22Rv1 (cell line): ENCODE data around the gene CDHR3.

Source experiments
- ZFX ChIP-seq: fragments of 450-650 bp; IDR thresholded peaks from 2 replicates; pipeline ENCODE4 v1.6.1; 2017; ENCODE audit warnings: antibody characterized with exemption, borderline replicate concordance
- TF ChIP-seq, protein P1 (sequence below): fragments of 450-650 bp; IDR thresholded peaks from 2 replicates; pipeline ENCODE4 v1.5.1; 2017; ENCODE audit warnings: mild to moderate bottlenecking

DNA sequence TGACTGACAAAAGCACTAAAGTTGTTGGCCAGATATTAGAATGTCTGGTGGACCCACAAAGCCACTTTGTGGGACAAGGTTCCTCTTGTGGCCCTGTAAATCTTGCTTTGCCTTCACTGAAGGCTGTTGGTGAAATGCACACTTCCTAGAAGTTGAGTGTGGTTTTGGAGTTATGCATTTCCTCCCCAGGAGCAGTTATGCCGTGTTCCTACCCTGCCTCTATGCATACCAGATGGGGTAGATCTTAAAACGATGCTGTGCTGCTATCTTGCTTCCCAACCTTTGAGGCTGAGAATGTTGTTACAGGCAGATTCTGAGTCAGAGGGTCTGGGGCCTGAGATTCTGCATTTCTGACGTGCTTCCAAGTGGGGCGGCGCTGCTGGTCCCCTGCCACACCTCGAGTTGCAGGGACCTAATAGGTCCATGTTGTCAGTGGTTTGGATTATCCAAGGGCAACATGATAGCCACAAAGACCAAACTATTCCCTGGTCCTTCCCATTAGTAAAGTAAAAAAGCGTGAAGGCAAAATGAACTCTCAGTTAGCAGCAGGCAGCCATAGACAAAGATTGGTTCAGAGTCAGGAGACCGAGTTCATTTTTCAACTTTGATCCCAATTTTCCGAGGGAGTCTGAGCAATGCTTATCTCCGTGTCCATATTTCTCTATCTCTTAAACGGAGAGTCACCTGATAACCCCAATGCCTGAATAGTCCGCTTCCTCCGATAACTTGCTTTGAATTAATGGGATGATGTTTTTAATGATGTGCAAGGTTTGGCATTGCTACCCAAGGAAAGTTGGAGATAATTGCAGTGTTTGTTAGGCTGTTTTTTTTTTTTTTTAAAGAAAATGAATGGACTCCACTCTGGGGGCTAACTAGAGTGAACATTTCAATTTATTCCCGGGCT lies 55.8 kb downstream of the CDHR3 start:
- TF ChIP-seq, protein P1, sequence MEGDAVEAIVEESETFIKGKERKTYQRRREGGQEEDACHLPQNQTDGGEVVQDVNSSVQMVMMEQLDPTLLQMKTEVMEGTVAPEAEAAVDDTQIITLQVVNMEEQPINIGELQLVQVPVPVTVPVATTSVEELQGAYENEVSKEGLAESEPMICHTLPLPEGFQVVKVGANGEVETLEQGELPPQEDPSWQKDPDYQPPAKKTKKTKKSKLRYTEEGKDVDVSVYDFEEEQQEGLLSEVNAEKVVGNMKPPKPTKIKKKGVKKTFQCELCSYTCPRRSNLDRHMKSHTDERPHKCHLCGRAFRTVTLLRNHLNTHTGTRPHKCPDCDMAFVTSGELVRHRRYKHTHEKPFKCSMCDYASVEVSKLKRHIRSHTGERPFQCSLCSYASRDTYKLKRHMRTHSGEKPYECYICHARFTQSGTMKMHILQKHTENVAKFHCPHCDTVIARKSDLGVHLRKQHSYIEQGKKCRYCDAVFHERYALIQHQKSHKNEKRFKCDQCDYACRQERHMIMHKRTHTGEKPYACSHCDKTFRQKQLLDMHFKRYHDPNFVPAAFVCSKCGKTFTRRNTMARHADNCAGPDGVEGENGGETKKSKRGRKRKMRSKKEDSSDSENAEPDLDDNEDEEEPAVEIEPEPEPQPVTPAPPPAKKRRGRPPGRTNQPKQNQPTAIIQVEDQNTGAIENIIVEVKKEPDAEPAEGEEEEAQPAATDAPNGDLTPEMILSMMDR: no peak
- no peak for TF ChIP-seq ZFX
